Cardiac septum (tissue), 1 donor: Measurements from ENCODE around the gene CEACAM6. TPM values are rescaled to one million over a fixed set of nuclear protein-coding genes. Genes with fewer than 3 reads are reported as not detected.
"Not testable (repeated sequence)": the region's sequence is repeated elsewhere in the genome, so short reads cannot be mapped to it uniquely, and the experiment has no call there.

Source experiments
- DNase-seq: peaks from one replicate; pipeline ENCODE4 v3.0.0-alpha.2; 2020; ENCODE audit warnings: low spot score
- intact Hi-C: fragments of 100-400 bp; cut with DNase I; formaldehyde crosslinking; loops from one replicate; pipeline ENCODE4 v1.14.0; 2022
- total RNA-seq: library from RNA; stranded (reverse); fragmentation: NEBNext Ultra II Directional; extraction: Animal tissue kit (Norgen Biotek cat#: 25700); gene quantifications from one replicate; pipeline ENCODE4 v1.2.1, GENCODE V29; 2021
- donor health status: DM: no; HTN: no; CAD: no.

CEACAM6 gene
- total RNA-seq, 1 donor from 2014 or later, result 0.16 TPM

GRCh38 chr19:41745756-41746155, 9.6 kb upstream of the CEACAM6 start:
- intact Hi-C loops, result loop anchor here (5.0 kb wide), 1 partner anchor 103 kb away; no protein-coding TSS in a partner anchor
- DNase-seq, result no peak

GRCh38 chr19:41746593-41747227, 8.6 kb upstream of the CEACAM6 start:
- DNase-seq, result no peak
- intact Hi-C loops, result loop anchor here (5.0 kb wide), 1 partner anchor 104 kb away; no protein-coding TSS in a partner anchor

DNA sequence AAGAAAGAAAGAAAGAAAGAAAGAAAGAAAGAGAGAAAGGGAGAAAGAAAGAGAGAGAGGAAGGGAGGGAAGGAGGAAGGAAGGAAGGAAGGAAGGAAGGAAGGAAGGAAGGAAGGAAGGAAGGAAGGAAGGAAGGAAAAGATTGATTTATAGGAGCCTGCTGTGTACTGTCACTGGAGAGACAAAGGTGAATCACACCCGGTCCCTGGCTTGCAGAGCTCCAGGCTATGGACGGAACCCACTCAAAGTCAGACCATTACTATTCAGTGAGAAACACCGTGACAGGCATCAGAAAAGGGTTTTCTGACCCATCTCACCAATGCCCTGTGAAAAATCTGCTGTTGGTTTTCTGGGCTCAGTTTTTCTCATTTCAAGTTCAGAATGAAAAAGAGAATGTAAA, 7.3 kb upstream of the CEACAM6 start:
- intact Hi-C loops, result loop anchor here (5.0 kb wide), 1 partner anchor 106 kb away; no protein-coding TSS in a partner anchor
- no peak for DNase-seq

DNA sequence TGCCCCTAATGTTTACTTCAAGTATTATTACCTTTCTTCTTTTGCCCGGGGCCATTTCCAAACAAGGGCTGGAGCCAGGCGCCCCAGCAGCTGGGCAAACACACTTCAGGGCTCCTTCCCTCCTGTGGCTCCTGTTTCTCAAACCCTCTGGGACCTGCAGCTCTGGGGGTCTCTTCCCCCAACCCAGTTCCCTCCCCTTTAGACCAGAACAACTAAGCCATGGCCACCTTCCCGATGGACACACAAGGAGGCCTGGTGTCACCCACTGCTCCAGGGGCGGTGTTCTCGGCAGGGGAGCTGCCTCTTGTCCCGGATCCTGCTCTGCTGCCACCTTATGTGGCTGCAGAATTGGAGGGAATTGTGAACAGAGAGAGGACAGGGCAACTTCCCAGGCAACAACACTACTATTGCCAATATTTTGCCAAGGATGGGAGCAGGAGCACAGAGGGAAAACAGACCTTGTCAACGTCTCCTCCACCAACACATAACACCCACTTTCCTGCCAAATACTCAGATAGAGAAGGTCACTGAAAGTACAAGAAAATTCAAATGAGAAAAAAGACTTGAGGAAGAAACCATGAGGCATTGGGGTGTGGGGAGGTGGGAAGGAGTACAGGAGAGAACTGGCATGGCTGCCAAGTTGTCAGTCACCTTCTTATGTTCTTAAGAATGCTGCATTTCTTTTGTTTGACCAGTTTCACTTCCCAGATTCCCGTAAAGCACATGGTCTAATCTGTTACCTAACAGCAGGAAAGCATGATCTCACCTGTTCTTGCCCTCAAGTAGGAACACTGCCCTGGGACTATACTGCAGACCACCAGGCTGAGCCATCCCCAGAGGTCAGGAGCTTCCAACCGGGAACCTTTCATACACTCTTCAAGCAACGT, 4.8 kb upstream of the CEACAM6 start:
- DNase-seq, intact Hi-C loops: not testable (repeated sequence)

DNA sequence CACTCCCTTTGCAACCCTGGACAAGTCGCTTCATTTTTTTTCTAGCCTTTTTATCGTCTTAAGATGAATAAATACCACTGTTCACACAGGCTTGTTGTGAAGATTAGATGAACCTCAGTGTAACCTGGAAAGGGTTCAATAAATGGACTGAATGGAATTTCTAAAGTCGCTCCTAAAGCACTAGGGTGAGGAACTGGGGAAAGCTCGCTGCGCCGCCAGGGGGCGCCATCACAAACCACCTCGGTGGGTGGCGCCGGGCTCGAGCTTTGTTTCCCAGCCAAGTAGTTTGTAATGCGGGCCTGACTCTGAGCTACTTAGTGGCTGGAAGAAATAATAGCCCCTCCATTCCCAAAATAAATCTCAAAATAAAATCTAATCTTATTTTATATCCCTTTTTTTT, 2.2 kb upstream of the CEACAM6 start:
- intact Hi-C loops, result no loop called here
- peak; percentile 84 for DNase-seq

- DNase-seq, result no peak
- intact Hi-C loops, result no loop called here
Observed at GRCh38 chr19:41753936-41754529, 1.3 kb upstream of the CEACAM6 start.

- no peak for DNase-seq
- intact Hi-C loops, result no loop called here
Observed at GRCh38 chr19:41758846-41759245, 3.5 kb downstream of the CEACAM6 start.

DNA sequence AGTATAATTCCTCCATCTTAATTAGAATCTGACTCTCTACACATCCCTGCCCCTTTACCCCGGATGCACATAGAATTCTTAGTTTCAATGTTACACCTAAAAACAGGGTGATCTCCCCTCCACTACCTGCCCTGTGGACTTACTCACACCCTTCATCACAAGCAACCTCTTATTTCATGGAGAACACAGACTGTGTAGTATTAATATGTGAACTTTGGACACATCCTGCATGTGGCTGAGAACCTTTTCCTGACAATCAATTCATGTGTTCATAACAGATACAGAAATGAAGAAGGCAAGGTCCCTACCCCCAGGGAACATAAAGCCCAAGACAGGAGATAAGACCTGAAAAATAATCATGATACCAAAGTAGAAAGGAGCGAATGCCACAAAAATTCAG, 11.8 kb downstream of the CEACAM6 start:
- intact Hi-C loops, result no loop called here
- no peak for DNase-seq

- intact Hi-C loops, DNase-seq: not testable (repeated sequence)
Observed at GRCh38 chr19:41768105-41768504, 12.8 kb downstream of the CEACAM6 start.

GRCh38 chr19:41769608-41770007, 14.3 kb downstream of the CEACAM6 start:
- intact Hi-C loops, result no loop called here
- no peak for DNase-seq

DNA sequence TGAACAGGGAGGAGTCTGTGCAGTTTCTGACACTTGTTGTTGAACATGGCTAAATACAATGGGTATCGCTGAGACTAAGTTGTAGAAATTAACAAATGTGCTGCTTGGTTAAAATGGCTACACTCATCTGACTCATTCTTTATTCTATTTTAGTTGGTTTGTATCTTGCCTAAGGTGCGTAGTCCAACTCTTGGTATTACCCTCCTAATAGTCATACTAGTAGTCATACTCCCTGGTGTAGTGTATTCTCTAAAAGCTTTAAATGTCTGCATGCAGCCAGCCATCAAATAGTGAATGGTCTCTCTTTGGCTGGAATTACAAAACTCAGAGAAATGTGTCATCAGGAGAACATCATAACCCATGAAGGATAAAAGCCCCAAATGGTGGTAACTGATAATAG, 16.1 kb downstream of the CEACAM6 start:
- no peak for DNase-seq
- intact Hi-C loops, result no loop called here

DNA sequence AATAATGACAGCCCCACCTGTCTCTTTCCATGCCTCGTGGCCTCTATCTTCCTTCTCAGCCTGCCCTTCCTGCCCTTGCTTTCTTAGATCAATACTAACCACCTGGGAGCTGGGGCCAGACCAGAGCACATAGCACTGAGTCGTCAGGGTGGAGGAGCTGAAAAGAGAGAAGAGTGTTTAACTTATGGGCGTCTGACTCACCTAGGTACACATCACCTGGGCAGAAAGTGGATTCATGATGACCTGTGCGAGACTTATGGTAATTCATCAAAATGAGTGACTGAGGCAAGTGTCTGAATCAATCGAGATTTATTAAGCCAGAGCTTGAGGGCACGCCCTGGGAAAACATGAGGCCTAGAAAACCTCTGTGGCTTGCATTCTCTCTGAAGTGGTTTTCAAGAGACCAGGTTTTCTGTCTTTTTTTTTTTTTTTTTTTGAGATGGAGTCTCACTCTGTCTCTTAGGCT, 19.2 kb downstream of the CEACAM6 start:
- DNase-seq, result no peak
- intact Hi-C loops, result no loop called here

- intact Hi-C loops, result no loop called here
- no peak for DNase-seq
Observed at GRCh38 chr19:41776700-41777099, 21.4 kb downstream of the CEACAM6 start.

- no peak for DNase-seq
- intact Hi-C loops, result no loop called here
Observed at GRCh38 chr19:41783612-41784011, 28.3 kb downstream of the CEACAM6 start.

DNA sequence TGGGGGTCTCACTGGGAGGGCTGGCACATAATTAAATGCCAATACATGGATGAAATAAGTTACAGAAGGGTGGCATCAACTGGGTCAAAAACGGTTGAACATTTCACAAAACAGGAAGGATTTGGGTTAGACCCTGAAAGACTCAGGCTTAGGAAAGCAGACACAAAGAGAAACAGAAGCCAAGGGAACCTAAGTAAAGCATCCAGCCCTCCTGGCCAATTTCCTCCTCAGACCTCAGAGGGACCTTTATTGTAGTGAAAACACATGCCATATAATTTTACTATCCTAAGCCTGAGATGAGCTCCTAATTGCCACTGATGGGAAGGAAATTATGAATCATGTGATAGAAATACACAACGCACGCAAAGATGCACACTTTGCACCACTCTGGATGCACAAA, 29.0 kb downstream of the CEACAM6 start:
- intact Hi-C loops, result no loop called here
- no peak for DNase-seq

DNA sequence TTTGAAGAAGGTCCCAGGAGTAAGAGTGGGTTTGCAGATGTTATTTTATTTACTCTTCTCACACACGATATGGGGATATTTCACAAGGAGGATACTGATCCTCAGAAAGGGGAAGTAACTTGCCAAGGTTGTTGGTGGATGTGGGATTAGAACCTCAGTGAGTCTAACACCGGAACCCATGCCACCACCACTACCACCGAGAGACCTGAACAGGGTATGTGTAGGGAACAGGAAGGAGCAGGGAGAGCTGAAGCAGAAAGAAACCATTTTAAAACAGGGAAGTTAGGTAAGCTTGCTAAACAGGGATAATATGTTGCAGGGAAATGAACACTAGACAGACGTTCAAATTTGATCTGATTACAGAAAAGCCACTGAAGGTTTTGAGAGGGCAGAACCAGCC, 29.4 kb downstream of the CEACAM6 start:
- DNase-seq, result no peak
- intact Hi-C loops, result no loop called here

DNA sequence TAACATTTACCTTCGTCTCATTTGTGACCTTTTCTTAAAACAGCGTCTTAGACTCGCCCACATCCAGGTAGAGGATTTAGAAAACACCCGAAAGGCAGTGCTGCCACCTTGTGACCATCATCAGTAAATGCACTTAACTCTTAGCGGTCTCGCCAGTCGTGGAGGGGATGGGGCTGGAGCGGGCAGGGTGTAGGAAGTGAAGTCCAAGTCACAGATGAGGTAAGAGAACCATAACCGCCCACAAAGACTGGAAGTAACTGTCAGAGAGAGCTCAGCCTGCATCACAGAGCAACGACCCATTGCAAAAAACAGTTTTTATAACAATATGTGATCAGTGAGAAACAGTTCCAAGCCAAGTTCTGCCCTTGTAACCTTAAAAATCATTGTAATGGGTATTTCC, 30.3 kb downstream of the CEACAM6 start:
- intact Hi-C loops, result no loop called here
- DNase-seq, result no peak

- no peak for DNase-seq
- intact Hi-C loops, result no loop called here
Observed at GRCh38 chr19:41787055-41787454, 31.7 kb downstream of the CEACAM6 start.

- intact Hi-C loops, DNase-seq: not testable (repeated sequence)
Observed at GRCh38 chr19:41788518-41788917, 33.2 kb downstream of the CEACAM6 start.

- DNase-seq, result not testable (repeated sequence)
Observed at GRCh38 chr19:41789053-41789452, 33.7 kb downstream of the CEACAM6 start.

More at GRCh38 chr19:41789053-41789452, 33.7 kb downstream of the CEACAM6 start:
- intact Hi-C loops, result not testable (repeated sequence)
